ENCODE data around the gene AQP6. TPM values are rescaled to one million over a fixed set of nuclear protein-coding genes. Genes with fewer than 3 reads are reported as not detected.

The AQP6 gene
- total RNA-seq, result not detected

DNA sequence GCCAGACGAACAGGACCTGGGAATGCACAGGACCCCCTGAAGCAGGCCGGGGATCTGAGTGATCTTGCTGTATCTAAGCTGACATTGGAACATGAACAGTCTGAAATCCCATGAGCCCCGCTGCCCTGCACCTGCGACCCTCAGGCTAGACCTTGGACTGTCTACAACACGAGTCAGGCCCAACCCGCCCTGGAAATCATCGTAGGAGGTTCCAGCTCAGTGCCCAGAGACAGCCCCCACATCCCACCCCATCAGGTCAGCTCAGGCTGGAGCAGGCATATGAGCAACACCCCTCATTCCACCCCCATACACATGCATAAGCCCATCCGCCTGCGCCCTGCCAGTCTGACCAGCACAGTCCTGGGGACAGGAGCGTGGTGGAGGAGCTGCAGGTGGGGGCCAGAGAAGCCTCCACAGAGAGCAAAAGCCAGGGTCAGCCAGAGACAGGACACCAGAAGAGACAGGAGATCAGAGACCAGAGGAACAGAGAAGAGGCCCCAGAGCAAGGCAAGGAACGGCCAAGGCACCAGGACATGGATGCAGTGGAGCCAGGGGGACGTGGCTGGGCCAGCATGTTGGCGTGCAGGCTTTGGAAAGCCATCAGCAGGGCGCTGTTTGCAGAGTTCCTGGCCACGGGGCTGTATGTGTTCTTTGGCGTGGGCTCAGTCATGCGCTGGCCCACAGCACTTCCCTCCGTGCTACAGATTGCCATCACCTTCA is at the start of gene AQP6:
Gene AQP6, plus strand, starts transcription at position 307 of the 720 bp plus-strand sequence. Its CDS starts 227 bp downstream, at position 534.
- intact Hi-C loops (cut with micrococcal nuclease), result no loop called here
- H3K27me3 Mint-ChIP-seq, result peaks cover 4% of the 10 kb centered on the region
- DNase-seq, result no peak
- ChIA-PET CTCF (no interaction called here), POLR2A (no interaction called here)
- H3K36me3 Mint-ChIP-seq, result no peaks in the 10 kb centered on the region
- no peak within 1 kb of the TSS for H3K27ac Mint-ChIP-seq
- no peaks in the 10 kb centered on the region for H3K9me3 Mint-ChIP-seq
- no peak within 1 kb of the TSS for H3K4me3 Mint-ChIP-seq
- no peaks in the 10 kb centered on the region for H3K4me1 Mint-ChIP-seq (ENCODE audit: low read depth)

- POLR2A ChIA-PET, result no interaction called here
These were observed 49.6 kb upstream of the AQP6 start for GRCh38 chr12:49923035-49923644.

GRCh38 chr12:49923880-49924556 is 48.7 kb upstream of the AQP6 start:
- Mint-ChIP-seq H3K4me3 (no peak overlapping the region), H3K4me1 (ENCODE audit: low read depth) (no peaks in the 10 kb centered on the region), H3K9me3 (no peaks in the 10 kb centered on the region), H3K36me3 (no peaks in the 10 kb centered on the region), H3K27ac (no peak overlapping the region), H3K27me3 (no peaks in the 10 kb centered on the region)
- no peak for DNase-seq
- intact Hi-C loops (cut with micrococcal nuclease), result no loop called here
- ChIA-PET POLR2A (no interaction called here), CTCF (interaction anchor here (0.5 to 1.0 kb wide), 2 partner anchors 115 to 146 kb away, joined by 3 read pairs; no protein-coding TSS in a partner anchor)

More at GRCh38 chr12:49923035-49923644, 49.6 kb upstream of the AQP6 start:
- intact Hi-C loops (cut with micrococcal nuclease), result no loop called here
- no peak overlapping the region for H3K4me3 Mint-ChIP-seq
- H3K36me3 Mint-ChIP-seq, result no peaks in the 10 kb centered on the region
- no peaks in the 10 kb centered on the region for H3K4me1 Mint-ChIP-seq (ENCODE audit: low read depth)
- H3K27me3 Mint-ChIP-seq, result no peaks in the 10 kb centered on the region
- CTCF ChIA-PET, result interaction anchor here (1.2 kb wide), 1 partner anchor 56 kb away, joined by 4 read pairs; no protein-coding TSS in a partner anchor
- no peaks in the 10 kb centered on the region for H3K9me3 Mint-ChIP-seq
- no peak for DNase-seq
- no peak overlapping the region for H3K27ac Mint-ChIP-seq

GRCh38 chr12:49924628-49925246 is 48.0 kb upstream of the AQP6 start:
- POLR2A ChIA-PET, result no interaction called here
- H3K4me3 Mint-ChIP-seq, result no peak overlapping the region
- H3K27ac Mint-ChIP-seq, result no peak overlapping the region
- DNase-seq, result no peak
- CTCF ChIA-PET, result interaction anchor here (0.5 to 1.2 kb wide), 3 partner anchors 21 to 147 kb away, joined by 3 read pairs; no protein-coding TSS in a partner anchor
- H3K4me1 Mint-ChIP-seq (ENCODE audit: low read depth), result no peaks in the 10 kb centered on the region
- peaks cover 2% of the 10 kb centered on the region for H3K27me3 Mint-ChIP-seq
- H3K36me3 Mint-ChIP-seq, result no peaks in the 10 kb centered on the region
- no peaks in the 10 kb centered on the region for H3K9me3 Mint-ChIP-seq
- intact Hi-C loops (cut with micrococcal nuclease), result no loop called here

DNA sequence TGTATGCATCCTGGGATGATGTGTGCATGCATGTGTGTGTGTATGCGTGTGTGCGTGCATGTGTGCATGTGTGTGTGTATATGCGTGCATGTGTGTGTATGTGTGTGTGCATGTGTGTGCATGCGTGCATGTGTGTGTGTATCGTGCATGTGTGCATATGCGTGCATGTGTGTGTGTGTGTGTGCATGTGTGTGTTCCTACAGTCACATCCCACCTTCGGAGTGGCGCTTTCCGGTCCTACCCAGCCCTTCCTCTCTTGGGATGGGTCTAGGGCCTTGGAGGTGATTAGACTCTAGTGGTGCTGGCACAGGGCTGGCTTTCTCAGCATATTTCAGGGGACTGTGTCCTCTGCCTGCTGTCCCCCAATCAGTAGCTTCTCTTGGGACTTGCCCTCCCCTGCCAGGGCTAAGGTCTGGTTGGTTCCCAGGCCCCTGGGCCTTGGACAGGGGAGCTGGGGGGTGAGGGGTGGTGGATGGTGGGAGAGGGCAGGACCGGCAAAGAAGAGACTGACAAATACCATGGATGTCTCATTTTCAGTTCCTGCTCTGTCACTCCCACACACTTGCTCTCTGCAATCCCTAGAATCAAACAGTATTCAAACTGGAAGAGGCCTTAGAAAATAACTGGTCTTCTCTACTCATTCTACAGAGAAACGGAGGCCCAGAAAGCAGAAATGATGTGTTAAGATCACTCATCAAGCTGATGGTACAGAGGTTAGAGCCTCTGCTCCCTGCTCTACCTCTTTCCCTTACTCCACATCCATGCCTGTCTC is 47.1 kb upstream of the AQP6 start:
- H3K36me3 Mint-ChIP-seq, result no peaks in the 10 kb centered on the region

DNA sequence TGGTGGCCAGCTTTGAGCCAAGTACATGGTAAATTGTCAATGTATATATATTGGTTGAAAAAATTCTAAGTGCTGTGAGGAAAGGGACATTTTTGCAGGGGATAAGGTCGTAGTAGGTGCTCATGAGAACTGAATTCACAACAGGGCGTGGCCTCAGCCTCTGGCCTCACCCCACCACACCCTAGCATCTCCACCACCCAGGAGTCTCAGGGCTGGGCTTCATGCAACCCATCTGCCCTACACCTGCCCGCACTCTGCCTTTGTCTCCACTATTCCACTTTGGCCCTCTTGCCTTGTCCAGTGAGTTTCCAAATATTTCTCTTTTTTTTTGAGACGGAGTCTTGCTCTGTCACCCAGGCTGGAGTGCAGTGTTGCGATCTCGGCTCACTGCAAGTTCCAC is 44.3 kb upstream of the AQP6 start:
- peaks cover 4% of the 10 kb centered on the region for H3K27me3 Mint-ChIP-seq
- ChIA-PET CTCF (interaction anchor here (0.6 to 3.0 kb wide), 5 partner anchors 18 to 622 kb away, joined by 3 to 25 read pairs (median 4); no protein-coding TSS in a partner anchor), POLR2A (interaction anchor here (1.4 kb wide), 1 partner anchor 12 kb away, joined by 3 read pairs; no protein-coding TSS in a partner anchor)
- H3K4me3 Mint-ChIP-seq, result no peak overlapping the region
- no peaks in the 10 kb centered on the region for H3K4me1 Mint-ChIP-seq (ENCODE audit: low read depth)
- no peaks in the 10 kb centered on the region for H3K36me3 Mint-ChIP-seq
- no peak for DNase-seq
- intact Hi-C loops (cut with micrococcal nuclease), result no loop called here
- no peak overlapping the region for H3K27ac Mint-ChIP-seq
- no peaks in the 10 kb centered on the region for H3K9me3 Mint-ChIP-seq

More for the DNA sequence above, 47.1 kb upstream of the AQP6 start:
- Mint-ChIP-seq H3K4me1 (ENCODE audit: low read depth) (no peaks in the 10 kb centered on the region), H3K27me3 (peaks cover 4% of the 10 kb centered on the region), H3K4me3 (no peak overlapping the region), H3K27ac (no peak overlapping the region), H3K9me3 (no peaks in the 10 kb centered on the region)
- intact Hi-C loops (cut with micrococcal nuclease), result no loop called here
- DNase-seq, result no peak
- ChIA-PET CTCF (interaction anchor here (0.7 to 1.2 kb wide), 2 partner anchors 20 kb away, joined by 3 read pairs; no protein-coding TSS in a partner anchor), POLR2A (no interaction called here)

GRCh38 chr12:49929581-49929980 is 43.2 kb upstream of the AQP6 start:
- POLR2A ChIA-PET, result interaction anchor here (1.4 kb wide), 1 partner anchor 11 kb away, joined by 3 read pairs; no protein-coding TSS in a partner anchor
- peaks cover 6% of the 10 kb centered on the region for H3K27me3 Mint-ChIP-seq

GRCh38 chr12:49930515-49931288 is 42.0 kb upstream of the AQP6 start:
- intact Hi-C loops (cut with micrococcal nuclease), result no loop called here
- Mint-ChIP-seq H3K36me3 (no peaks in the 10 kb centered on the region), H3K27ac (no peak overlapping the region), H3K9me3 (no peaks in the 10 kb centered on the region), H3K4me3 (no peak overlapping the region), H3K27me3 (peaks cover 6% of the 10 kb centered on the region), H3K4me1 (ENCODE audit: low read depth) (no peaks in the 10 kb centered on the region)
- DNase-seq, result no peak
- POLR2A ChIA-PET, result no interaction called here
- CTCF ChIA-PET, result interaction anchor here (1.0 to 3.4 kb wide), 3 partner anchors 14 to 16 kb away, joined by 6 to 21 read pairs (median 8); no protein-coding TSS in a partner anchor

More at GRCh38 chr12:49929581-49929980, 43.2 kb upstream of the AQP6 start:
- Mint-ChIP-seq H3K27ac (no peak overlapping the region), H3K9me3 (no peaks in the 10 kb centered on the region), H3K4me1 (ENCODE audit: low read depth) (no peaks in the 10 kb centered on the region), H3K4me3 (no peak overlapping the region), H3K36me3 (no peaks in the 10 kb centered on the region)
- intact Hi-C loops (cut with micrococcal nuclease), result no loop called here
- DNase-seq, result no peak
- CTCF ChIA-PET, result interaction anchor here (1.0 to 3.0 kb wide), 5 partner anchors 14 to 61 kb away, joined by 3 to 25 read pairs (median 6); no protein-coding TSS in a partner anchor

DNA sequence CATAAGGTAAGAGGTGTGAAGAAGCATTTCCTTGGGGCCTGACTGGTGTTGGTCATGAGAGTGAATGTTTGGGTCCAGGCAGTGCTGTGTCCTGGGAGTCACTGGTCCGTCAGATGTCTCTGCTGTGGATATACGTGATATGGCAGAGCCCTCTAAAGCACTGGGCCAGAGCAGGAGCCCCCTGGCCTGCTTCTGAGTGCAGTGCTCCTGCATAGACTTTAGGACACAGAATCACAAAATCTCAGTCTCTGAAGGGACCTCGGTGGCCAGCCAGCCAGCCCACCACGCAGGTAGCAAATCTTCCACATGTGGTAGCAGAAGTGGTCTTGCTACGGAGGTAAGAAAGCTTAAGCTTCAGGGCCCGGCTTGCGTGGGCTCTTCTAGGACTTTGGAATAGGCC is 40.7 kb upstream of the AQP6 start:
- no peak overlapping the region for H3K4me3 Mint-ChIP-seq
- no peaks in the 10 kb centered on the region for H3K9me3 Mint-ChIP-seq
- DNase-seq, result no peak
- no peaks in the 10 kb centered on the region for H3K36me3 Mint-ChIP-seq
- intact Hi-C loops (cut with micrococcal nuclease), result no loop called here
- H3K27ac Mint-ChIP-seq, result no peak overlapping the region
- ChIA-PET POLR2A (no interaction called here), CTCF (interaction anchor here (1.5 to 3.5 kb wide), 3 partner anchors 11 to 35 kb away, joined by 4 to 21 read pairs (median 15); no protein-coding TSS in a partner anchor)
- H3K4me1 Mint-ChIP-seq (ENCODE audit: low read depth), result no peaks in the 10 kb centered on the region
- peaks cover 6% of the 10 kb centered on the region for H3K27me3 Mint-ChIP-seq

- H3K4me1 Mint-ChIP-seq (ENCODE audit: low read depth), result no peaks in the 10 kb centered on the region
- no peaks in the 10 kb centered on the region for H3K36me3 Mint-ChIP-seq
- CTCF ChIA-PET, result interaction anchor here (1.5 to 3.5 kb wide), 3 partner anchors 10 to 35 kb away, joined by 4 to 21 read pairs (median 15); no protein-coding TSS in a partner anchor
- H3K9me3 Mint-ChIP-seq, result no peaks in the 10 kb centered on the region
- no peak overlapping the region for H3K27ac Mint-ChIP-seq
- intact Hi-C loops (cut with micrococcal nuclease), result no loop called here
- DNase-seq, result no peak
- POLR2A ChIA-PET, result no interaction called here
- no peak overlapping the region for H3K4me3 Mint-ChIP-seq
- peaks cover 6% of the 10 kb centered on the region for H3K27me3 Mint-ChIP-seq
These were observed 40.1 kb upstream of the AQP6 start for GRCh38 chr12:49932533-49933130.

Measured in activated CD4-positive, alpha-beta memory T cell treated with anti-CD3 and anti-CD28 coated beads for 36 hours (primary cell).